Measurements from ENCODE around the gene FBXO31.

DNA sequence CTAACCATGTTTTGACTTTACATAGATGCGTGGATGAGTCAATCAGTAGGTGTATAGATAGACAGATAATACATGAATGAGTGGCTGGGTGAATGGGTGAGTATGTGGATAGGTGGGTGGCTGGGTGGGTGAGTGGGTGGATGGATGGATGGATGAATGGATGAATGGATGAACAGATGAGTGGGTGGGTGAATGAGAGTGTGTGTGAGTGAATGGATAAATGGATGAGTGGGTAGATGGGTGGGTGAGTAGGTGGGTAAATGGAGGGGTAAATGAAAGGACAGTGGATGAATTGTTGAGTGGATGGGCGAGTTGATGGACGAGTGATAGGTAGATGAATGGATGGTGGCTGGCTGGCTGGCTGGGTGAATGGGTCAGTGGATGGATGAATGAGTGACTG is 89.6 kb downstream of the FBXO31 start:
- TF ChIP-seq, protein P1, sequence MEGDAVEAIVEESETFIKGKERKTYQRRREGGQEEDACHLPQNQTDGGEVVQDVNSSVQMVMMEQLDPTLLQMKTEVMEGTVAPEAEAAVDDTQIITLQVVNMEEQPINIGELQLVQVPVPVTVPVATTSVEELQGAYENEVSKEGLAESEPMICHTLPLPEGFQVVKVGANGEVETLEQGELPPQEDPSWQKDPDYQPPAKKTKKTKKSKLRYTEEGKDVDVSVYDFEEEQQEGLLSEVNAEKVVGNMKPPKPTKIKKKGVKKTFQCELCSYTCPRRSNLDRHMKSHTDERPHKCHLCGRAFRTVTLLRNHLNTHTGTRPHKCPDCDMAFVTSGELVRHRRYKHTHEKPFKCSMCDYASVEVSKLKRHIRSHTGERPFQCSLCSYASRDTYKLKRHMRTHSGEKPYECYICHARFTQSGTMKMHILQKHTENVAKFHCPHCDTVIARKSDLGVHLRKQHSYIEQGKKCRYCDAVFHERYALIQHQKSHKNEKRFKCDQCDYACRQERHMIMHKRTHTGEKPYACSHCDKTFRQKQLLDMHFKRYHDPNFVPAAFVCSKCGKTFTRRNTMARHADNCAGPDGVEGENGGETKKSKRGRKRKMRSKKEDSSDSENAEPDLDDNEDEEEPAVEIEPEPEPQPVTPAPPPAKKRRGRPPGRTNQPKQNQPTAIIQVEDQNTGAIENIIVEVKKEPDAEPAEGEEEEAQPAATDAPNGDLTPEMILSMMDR (IDR thresholded peaks at IDR 0.05) = no peak
- no peak for TF ChIP-seq POLR2A (IDR thresholded peaks at IDR 0.05)
- TF ChIP-seq EP300 (IDR thresholded peaks at IDR 0.05) = no peak

Data from ovary (tissue), 3 donors.